Stimulated activated CD8-positive, alpha-beta memory T cell treated with anti-CD3 and anti-CD28 coated beads, Interleukin-4, amount 100 ng/mL, for 24 hours (primary cell): ENCODE results near the gene GAMT.
"Not testable (repeated sequence)": the region's sequence is repeated elsewhere in the genome, so short reads cannot be mapped to it uniquely, and the experiment has no call there.

Source experiments
- DNase-seq: peaks from one replicate; pipeline ENCODE4 v3.0.0-alpha.2; 2020; ENCODE audit warnings: low read depth

Gene GAMT

DNA sequence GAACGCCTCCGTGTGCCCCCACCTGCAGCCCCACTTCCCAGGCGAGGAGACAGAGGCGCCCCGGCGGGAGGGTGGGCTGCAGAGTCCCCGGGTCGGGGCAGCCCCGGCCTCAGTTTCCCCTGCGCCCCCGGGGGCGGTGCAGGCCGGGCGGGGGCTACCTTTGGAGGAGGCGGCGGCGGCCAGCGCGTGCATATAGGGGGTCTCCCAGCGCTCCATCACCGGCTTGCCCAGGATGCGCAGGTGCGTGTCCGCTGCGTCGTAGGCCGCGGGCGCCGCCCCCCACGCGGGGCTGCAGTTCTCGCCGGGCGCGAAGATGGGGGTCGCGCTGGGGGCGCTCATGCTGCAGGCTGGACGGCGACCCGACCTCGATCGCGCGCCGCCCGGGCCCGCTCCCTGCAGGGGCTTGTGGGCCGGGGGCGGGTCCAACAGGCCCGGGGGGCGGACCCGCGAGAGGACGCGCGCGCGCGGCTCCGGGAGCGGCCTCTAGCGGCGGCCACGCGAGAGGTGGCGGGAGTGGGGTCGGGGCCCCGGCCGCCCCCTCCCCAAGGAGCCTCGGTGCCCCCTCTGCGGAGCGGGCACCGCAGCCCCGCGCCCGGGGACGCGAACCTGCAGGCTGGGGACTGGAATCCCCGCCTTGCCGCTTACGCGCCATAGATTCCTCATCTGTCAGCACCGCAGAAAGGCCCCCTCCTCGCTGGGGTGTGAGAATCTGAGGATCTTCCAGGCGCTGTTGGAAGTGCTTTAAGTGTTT lies at the start of gene GAMT:
GAMT (minus strand) TSS at position 405 of the 751 bp plus-strand sequence; CDS start at position 339, 66 bp downstream.
- peak; percentile 44 for DNase-seq

DNA sequence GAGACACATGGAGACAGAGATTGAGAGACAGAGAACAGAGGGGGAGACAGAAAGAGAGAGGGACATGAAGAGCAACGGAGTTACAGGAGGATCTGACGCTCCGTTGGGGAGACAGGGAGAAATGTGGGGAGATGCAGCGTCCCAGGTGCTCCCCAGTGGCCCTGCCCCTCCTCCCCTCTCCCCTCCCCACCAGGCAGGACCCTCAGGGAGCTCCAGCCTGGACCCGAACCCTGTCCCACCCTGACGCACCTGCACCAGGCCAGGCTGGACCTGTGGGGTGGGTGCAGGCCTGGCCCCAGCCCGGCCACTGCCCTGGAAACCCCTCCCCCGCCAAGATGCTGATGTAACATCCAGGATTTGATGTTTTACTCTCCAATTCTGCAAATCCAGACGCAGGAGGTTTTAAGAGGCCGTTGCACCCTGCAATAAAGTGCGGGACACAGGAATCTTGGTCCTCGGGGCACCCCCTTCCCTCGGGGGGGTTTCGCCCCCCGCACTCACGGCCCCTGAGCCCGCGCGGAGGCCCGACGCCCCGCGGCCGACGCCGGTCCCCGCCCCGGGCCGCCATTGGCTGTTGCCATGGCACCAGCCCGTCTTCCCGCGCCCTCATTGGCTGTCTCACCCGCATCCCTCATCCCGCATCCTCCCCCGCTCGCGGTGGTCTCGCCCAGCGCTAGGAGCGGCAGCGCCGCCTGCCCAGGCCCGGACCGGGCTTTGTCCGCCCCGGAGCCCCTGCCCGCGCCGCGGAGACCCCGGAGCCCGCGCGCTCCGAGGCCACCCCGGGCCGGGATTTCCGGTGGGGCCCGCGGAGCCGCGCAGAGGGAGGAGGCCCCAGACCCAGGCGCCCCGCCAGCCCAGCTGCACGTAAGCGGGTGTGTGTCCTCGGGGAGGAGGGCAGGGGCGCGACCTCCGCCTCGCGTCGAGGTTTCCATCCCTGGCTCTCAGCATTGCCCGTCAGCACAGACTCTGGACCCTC lies 48.4 kb upstream of the GAMT start, which contains the start of gene APC2:
APC2 (plus strand) TSS at position 655 of the 976 bp plus-strand sequence. CDS start 2,881 bp downstream, outside the sequence.
- no peak for DNase-seq

DNA sequence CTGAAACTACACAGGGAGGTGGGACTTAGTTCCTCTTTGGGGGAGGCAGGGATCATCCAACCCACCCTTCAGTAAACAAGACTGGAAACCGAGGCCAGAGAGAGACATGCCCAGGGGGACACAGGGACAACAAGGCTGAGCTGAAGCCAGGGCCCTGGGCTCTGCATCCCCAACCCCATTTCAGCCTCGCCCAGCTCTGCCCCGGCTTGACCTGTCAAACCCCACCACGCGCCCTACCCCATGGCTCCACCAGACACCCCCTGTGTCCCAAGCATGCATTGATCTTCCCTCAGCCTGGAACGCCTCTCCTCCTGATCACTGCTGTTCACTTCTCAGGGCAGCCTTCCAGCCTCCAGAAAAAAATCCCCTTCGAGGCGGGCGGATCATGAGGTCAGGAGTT lies 46.6 kb upstream of the GAMT start:
- DNase-seq: no peak

DNA sequence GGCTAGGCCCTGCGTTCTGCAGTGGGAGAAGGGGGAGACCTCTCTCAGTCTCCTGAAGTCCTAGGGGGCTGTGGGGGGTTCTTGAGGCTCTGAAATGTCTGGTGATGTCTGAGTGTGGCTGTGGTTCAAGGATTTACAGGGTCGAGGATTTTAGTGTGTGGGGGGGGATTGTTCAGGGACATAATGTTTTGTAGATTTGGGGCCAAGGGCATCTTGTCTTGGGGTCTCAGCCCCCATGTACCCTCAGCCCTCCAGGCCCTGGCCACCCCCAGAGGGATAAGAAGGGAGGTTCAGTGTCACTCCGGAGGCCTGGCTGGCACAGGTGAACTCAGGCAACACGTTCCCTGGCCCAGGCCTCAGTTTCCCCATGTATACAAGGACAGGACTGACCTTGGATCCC lies 46.2 kb upstream of the GAMT start:
- no peak for DNase-seq

DNA sequence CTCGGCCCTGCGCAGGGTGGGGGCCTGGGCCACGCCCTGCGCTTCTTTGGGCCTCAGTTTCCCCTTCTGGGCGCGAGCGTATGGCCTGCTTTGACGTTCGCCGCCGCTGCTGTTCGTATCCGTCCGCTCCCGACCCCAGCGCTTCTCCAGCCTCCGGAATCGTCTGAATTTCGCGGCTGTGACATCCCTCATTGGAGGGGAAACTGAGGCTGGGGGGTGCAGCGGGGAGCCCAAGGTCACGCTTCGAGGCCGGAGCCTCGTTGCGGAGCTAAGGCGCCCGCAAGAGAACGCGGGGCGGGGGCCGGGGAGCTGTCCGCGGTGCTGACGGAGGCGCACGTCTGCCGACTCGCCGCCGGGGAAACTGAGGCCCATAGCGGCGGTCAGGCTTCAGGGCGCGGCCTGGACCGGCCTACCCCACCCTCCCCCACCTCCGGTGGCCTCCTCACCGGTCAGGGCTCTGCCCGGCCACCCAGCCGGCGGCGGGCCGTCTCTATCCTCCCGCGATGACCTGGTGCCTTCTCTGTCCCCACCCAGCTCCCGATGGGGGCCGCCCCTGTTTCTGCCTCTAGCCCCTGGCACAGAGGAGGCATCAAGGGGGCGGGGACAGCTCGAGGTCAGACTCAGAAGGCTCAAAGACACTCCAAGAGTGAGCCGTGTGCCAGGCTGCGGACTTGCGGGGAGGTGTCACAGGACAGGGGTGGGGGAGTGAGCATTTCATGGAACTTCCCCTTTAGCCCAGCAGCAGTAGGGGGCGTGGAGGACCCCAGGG lies 45.6 kb upstream of the GAMT start:
- no peak for DNase-seq

DNA sequence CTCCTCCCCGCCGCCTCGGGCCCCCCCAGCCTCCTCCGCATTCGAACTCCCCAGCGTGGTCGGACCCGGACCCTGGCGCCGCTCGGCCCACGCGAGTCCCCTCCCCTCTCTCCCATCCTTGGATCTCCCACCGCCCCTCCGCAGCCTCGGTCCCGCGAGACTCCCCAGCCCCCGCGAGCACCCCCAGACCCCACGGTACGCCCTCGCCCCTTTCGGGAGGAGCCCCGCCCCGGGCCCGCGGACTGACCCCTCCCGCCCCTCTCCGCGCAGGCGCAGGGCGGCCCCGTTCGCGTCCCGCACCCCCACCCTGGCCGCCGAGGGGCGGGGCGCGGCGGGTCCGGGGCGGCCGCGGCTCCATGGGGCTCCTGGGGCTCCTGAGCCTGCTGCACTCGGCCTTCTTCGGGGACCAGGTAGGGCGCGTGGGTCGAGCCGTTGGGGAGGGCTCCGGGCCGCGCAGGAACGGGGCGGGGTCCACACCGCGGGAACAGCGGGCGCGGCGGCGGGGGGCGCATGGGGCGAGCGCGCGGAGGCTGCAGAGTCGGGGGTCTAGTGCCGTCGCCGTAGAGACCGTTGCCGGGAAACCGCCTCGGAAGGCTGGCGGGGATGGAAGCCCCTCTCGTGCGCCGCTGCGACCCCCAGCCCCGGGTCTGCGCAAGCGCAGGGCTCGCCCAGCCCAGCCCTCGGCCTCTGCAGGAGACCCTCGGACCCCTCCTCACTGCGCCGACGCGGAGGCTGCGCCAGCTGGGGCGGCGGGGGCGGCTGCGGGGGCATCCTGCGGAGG lies 44.8 kb upstream of the GAMT start:
- DNase-seq: no peak

DNA sequence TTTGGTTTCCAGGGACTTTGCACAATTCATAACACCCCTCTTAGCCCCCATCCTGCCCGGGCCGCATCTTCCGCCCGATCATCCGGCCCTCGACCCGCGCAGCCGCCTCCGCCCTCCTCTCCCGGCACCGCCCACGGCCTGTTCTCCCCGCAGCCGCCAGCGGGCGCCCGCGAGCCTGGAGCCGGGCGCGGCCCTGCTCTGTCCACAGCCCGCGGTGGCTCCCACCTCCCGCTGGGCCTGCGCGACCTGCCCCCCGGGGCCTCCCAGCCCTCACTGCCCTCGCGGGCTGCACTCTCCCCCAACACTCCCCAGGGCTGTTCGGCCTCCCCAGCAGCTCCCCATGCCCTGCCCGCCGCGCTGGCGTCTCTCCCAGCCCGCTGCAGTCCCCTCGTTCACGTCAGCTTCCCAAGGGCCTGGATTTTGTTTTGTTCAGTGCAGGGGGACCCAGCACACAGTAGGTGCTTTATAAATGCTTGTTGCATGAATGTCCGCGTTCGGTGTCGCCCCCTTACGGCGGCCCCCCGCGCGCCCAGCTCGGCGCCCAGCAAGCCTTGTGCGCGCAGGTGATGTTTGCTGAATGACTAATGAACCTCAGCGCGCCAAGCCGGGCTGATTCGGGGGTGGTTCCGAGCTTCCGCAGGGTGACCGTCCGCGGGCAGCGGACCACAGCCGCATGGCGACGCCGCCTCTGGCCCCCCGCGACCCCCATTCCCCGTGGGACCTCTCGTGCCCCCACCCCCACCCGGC lies 44.0 kb upstream of the GAMT start:
- peak; percentile 65 for DNase-seq

DNA sequence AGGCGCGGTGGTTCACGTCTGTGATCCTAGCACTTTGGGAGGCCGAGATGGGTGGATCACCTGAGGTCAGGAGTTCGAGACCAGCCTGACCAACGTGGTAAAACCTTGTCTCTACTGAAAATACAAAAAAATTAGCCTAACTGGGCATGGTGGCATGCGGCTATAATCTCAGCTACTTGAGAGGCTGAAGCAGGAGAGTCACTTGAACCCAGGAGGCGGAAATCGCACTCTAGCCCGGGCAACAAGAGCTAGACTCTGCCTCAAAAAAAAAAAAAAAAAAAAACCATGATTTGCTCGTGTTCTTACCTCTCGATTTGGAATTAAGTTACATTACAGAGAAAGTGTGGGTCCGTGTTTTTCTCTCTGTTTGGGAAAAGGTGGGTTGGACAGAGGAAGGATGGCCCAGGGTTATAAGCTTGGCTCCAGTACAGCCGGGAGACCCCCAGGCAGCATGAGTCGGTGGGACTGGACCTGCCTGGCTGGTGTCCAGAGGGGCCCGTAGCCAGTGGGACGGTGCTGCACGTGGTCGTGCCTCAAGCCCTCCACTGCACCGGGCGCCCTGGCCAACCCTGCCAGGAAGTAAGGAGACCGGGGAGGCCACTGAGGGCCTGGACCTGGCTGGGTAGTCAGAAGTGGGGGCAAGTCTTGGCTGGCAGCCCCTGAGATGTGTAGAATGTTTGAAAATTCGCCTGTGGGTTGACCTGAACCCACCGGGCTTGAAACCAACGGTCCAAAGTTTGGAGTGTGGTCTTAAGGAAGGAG lies 40.5 kb upstream of the GAMT start:
- no peak for DNase-seq

DNA sequence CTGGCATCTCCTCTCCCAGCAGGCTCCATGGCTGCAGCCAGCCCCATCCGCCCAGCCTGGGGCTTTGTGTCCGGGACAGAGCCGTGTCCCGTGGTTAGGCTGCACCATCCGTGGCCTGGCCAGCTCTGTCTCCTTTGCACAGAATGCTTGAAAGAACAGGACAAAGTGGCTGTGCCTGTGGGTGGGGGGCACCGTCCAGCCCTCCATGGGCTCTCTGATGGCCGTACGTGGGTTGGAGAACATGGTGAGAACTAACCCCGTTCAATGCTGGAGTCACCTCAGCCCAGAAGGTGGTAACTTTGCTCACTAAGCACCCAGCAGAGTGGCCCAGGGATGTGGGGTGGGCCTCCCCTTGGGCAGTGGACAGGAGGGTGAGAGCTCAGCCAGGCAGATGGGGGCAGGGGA lies 39.7 kb upstream of the GAMT start:
- DNase-seq: no peak

DNA sequence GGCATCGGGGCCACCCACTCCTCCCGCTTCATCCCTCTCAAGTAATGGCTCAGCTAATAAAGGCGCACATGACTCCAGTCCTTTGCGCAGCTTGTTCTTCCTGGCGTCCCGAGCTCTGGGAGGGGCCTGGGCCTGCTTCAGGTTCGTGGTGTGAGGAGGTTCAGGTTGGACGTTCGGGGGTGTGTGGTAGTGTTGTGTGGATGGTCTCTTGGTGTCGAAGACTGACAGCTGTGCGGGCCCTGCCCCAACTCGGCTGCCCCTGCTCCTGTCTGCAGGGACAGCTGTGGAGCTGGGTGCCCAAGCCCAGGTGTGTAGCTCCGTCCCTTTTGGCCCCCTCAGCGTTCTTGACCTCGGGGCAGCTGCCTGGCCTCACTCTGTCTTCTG lies 39.1 kb upstream of the GAMT start:
- DNase-seq: no peak

DNA sequence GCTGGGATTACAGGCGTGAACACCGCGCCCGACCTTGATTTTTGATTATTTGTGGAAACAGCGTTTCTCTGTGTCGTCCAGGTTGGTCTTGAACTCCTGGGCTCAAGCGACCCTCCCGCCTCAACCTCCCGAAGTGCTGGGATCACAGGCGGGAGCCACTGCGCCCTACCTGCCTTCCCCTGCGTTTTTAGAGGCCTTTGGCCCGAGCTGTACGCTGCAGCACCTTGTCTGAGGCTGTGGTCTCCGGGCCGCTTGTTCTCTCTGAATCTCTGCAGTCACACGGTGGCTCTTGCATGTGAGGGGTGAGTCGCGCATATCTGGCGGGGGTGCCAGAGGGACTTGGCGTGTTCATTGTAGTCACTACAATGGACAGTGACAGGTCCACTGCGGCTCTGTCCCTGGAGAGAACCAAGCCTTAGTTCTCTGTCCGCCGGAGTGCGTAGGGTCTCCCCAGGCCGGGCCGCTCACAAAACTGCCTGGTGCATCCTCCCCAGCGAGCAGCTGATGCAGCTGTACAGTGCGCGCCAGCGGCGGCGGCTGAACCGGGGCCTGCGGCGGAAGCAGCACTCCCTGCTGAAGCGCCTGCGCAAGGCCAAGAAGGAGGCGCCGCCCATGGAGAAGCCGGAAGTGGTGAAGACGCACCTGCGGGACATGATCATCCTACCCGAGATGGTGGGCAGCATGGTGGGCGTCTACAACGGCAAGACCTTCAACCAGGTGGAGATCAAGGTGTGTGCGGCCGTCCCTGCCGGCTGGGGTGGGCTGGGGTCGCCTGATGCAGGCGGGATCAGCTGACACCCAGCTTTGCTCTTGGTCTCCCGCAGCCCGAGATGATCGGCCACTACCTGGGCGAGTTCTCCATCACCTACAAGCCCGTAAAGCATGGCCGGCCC lies 38.4 kb upstream of the GAMT start:
- not testable (repeated sequence) for DNase-seq

DNA sequence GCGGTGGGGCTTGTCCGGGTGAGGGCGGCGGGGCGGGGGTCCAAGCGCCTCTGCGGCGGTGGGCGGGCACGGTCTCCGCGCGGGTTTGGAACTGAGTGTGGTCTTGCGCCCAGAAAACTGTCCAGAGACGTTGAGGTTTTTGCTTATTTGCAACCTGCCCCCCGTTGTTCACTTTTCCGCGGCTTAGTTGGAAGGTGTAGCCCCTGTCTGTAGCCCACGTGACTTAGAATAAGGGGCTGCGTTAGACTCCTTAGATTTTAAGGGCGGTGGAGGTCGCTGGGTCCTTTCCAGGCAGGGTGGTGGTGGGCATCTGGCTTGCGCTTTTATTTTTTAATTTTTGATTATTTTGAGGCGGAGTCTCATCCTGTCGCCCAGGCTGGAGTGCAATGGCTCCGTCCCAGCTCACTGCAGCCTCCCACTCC lies 37.6 kb upstream of the GAMT start:
- DNase-seq: no peak

DNA sequence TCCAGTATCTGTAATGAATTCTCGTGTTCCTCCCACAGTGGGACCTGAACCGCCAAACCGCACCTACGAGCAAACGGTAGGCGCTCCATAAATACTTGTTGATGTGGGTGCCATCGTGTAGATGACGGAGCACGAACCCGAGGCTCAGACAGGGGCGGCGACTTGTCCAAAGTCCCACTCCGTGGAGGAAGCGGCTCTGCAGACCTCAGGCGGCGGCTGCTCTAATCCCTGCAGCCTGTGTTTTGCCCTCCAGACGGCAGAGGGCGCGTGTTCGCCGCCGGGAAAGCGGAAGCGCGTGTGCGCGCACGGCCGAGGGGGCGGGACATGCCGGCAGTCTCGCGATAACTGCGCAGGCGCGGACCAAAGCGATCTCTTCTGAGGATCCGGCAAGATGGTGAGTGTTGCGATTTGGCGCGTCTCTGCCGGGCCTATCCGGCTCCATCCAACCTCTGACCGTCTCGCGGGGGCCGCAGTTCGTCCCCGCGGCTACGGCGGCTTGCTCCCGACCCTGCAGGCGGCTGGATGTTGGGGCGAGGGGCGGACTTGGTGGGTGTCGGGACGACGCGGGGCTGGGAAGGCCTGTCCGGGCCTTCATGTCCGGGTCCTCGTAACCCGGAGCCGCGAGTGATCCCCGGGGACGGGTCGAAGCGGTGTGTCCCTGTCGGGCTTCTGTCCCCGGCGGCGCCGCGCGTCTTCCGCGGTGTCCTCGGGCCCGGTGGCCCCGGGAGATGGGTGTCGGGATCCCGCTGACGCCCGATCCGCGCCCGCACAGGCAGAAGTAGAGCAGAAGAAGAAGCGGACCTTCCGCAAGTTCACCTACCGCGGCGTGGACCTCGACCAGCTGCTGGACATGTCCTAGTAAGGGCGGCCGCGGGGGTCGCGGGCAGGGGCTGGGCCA lies 36.9 kb upstream of the GAMT start, which contains the start of gene RPS15:
RPS15 (plus strand) TSS at position 362 of the 898 bp plus-strand sequence; CDS start at position 392, 30 bp downstream.
- peak; percentile 91 for DNase-seq

DNA sequence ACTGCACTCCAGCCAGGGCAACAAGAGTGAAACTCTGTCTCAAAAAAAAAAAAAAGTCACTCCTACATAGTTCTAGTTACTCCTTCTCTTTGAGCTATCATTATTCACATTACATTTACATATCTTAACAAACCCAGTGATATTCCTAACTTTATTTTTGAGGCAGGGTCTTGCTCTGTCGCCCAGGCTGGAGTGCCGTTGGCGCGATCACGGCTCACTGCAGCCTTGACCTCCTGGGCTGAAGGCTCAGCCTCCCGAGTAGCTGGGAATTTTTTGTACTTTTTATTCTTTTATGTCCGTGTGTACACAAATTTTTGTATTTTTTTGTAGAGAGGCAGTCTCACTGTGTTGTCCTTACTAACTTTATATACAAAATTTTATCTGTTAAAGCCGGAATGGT lies 36.3 kb upstream of the GAMT start:
- DNase-seq: no peak

DNA sequence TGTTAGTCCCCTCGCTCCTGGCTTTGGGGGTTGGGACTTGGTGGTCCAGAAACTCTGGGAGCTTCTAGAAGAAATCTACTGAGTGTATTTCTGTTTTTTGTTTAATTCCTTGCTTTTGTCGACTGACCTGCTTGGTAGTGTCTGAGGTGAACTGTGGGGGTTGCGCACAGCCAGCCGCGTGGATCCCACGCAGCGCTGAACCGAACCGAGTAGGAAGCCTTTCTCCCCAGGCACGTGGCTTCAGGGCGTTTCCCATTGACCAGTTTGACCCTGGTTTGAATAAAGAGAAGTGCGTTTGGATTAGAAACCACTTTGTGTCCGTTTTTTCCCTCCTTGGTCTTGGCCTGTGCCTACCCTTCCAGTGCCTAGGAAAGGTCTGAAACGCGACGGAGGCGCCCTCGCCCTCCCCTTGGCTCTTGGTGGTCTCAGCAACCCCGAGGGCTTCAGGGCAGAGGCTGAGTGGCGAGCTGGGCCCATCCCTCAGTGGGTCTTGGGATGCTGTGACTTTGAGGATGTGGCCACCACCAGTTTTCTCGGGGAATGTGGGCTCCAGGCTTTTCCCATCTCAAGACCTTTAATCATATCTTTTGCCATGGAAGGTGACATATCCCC lies 34.1 kb upstream of the GAMT start:
- no peak for DNase-seq

DNA sequence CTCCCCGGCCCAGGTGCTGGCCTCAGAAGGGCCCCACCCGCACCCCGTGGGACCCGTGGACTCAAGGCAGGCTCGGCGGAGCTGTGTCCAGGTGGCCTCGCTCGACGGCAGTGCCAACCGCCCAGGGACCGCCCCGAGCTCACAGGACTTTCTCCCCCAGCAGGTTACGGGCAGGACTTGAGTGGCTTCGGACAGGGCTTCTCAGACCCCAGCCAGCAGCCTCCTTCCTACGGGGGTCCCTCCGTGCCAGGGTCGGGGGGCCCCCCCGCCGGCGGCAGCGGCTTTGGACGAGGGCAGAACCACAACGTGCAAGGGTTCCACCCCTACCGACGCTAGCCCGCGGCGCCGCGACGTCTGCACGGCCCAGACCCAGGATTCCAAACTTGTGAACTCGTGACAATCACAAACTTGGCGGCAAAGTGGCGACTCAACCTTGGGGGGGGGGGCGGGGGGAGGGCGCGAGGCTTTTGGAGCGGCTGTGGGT lies 33.3 kb upstream of the GAMT start:
- no peak for DNase-seq

DNA sequence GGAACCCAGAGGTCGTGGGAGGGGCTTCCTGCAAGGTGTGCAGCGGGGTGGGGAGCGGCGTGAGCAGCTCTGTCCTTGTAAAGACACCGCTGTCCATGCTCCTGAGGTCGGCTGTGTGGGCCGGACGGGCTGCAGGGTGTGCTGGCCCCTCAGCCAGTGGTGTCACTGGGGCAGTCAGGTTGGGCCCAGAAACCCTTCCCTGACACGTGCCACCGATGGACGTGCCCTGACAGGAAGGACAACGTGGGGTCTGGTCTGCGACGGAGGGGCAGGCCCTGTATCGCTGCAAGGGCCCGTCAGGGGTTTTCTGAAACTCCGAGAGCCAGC lies 32.7 kb upstream of the GAMT start:
- no peak for DNase-seq
